Testis (tissue), 2 donors: Measurements from ENCODE around the gene TNFRSF14.

Experiments
- POLR2A ChIP-seq: fragments of 450-650 bp; IDR thresholded peaks from one replicate; pipeline ENCODE4 v1.6.1; 2017; ENCODE audit warnings: antibody characterized with exemption, mild to moderate bottlenecking, moderate library complexity
- TF ChIP-seq, protein P1 (sequence below), 3 experiments: fragments of 450-650 bp in 2 of 3; fragments of 200-600 bp in 1 of 3; sonication (generic) in 1 of 3; IDR thresholded peaks; one replicate each; pipeline ENCODE4 v1.5.1; 2016 to 2019; ENCODE audit warnings: antibody characterized with exemption in 3 of 3, mild to moderate bottlenecking in 2 of 3, moderate library complexity in 1 of 3

DNA sequence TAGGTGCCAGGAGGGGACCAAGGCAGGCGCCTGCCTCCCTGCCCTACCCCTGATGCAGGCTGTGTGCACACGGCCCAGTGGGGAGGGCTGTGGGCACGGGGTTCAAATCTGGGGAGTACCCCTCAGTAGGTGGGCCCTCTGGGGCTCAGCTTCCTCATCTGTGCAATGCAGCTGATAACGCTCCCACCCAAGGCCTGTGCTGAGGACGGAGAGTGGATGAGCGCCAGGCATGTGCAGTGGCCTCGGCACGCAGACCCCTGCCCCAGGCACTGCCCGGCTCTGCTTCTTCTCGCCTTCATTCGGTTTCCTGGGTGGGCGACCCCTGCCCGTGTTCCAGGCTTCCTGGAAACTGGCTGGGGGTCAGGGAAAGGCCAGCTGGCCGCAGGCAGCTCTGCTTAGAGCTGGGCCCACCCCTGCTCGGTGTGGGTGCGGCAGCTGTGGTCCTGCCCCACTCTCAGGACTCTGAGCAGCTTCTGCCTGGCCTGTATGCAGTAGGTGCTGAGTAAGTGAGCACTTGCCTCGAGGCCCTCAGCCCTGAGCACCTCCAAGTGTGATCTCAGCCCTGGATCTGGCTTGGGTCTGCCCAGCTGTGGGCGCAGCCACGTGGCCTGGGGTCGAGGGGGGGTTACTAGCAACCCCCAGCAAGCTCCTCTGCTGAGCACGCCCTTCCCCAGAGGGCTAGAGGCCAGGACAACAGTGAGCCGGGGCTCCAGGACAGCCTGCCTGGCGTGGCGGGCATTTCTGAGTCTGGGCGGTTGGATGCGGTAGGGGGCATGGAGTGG is 11.9 kb upstream of the TNFRSF14 start:
- TF ChIP-seq POLR2A = no peak
- TF ChIP-seq, protein P1, sequence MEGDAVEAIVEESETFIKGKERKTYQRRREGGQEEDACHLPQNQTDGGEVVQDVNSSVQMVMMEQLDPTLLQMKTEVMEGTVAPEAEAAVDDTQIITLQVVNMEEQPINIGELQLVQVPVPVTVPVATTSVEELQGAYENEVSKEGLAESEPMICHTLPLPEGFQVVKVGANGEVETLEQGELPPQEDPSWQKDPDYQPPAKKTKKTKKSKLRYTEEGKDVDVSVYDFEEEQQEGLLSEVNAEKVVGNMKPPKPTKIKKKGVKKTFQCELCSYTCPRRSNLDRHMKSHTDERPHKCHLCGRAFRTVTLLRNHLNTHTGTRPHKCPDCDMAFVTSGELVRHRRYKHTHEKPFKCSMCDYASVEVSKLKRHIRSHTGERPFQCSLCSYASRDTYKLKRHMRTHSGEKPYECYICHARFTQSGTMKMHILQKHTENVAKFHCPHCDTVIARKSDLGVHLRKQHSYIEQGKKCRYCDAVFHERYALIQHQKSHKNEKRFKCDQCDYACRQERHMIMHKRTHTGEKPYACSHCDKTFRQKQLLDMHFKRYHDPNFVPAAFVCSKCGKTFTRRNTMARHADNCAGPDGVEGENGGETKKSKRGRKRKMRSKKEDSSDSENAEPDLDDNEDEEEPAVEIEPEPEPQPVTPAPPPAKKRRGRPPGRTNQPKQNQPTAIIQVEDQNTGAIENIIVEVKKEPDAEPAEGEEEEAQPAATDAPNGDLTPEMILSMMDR (IDR thresholded peaks at IDR 0.05) = no peak
